Measurements from ENCODE around the gene PDE10A. TPM values are rescaled to one million over a fixed set of nuclear protein-coding genes. Genes with fewer than 3 reads are reported as not detected.
A peak's percentile ranks its signal among the peaks of the same experiment; 100 is the strongest.

The PDE10A gene
- total and polyA plus RNA-seq, 2 of the 13 experiments (the other 11 are each of a cell fraction or from before 2014, with no cell fraction given) = not detected

GRCh38 chr6:165664559-165665383 is 1.7 kb upstream of the PDE10A start:
- no peaks in the 10 kb centered on the region for H4K20me1 ChIP-seq (ENCODE audit: insufficient read depth, low read length)
- no peak for DNase-seq (ENCODE audit: low spot score)
- BruUV-seq (replicated peaks) = no TSS peak
- H3K79me2 ChIP-seq (ENCODE audit: insufficient read depth, low read length) = no peaks in the 10 kb centered on the region
- in situ Hi-C loops (cut with HindIII; ENCODE audit: extremely low pct_ligation_motif_present, low pct_unique_long_range_greater_than_20kb) = no loop called here
- intact Hi-C loops (cut with micrococcal nuclease; ENCODE audit: unreplicated experiment) = no loop called here
- H3K27ac ChIP-seq (ENCODE audit: extremely low read length, insufficient read depth, low read length) = no peak overlapping the region
- peaks cover 12 to 36% of the 10 kb centered on the region in 2 experiments; a peak in 4 of 5 replicates for H3K27me3 ChIP-seq (ENCODE audit: control insufficient read depth in 1 of 2, insufficient read depth in 2 of 2, low read length in 2 of 2)
- ChIA-PET CTCF (ENCODE audit: low intra/inter-chr PET ratio, low total read pairs) (no interaction called here), POLR2A (no interaction called here)
- no peaks in the 10 kb centered on the region for H3K9me3 ChIP-seq (ENCODE audit: low read length)
- 0 out of 3 replicates have a peak, but pooled peaks have one; percentile 16 for ATAC-seq
- H3K4me2 ChIP-seq (ENCODE audit: low read depth, low read length) = no peak overlapping the region
- WGBS (ENCODE audit: low lambda C conversion rate) = 17% methylated on average over 25 of the region's 25 CpGs
- no peak overlapping the region for H3K4me3 ChIP-seq (replicated peaks in 1 of 3; ENCODE audit: insufficient read depth in 1 of 3, low read depth in 2 of 3, low read length in 3 of 3)
- no peak overlapping the region for H3K9ac ChIP-seq (ENCODE audit: insufficient read depth, low read depth, low read length)
- no peak overlapping the region for H2AFZ ChIP-seq (ENCODE audit: low read length)
- no peak for FAIRE-seq
- H3K4me1 ChIP-seq (ENCODE audit: insufficient read depth, low read length) = no peaks in the 10 kb centered on the region
- H3K36me3 ChIP-seq (replicated peaks in 1 of 2; ENCODE audit: control insufficient read depth in 1 of 2, insufficient read depth in 2 of 2, low read length in 2 of 2) = no peaks in the 10 kb centered on the region
- TF ChIP-seq SOX6 (IDR thresholded peaks at IDR 0.05) (no peak), SOX6 (CRISPR knock-in tag; IDR thresholded peaks at IDR 0.05) (no peak), ZNF572 (CRISPR knock-in tag; IDR thresholded peaks at IDR 0.05) (no peak), MYPOP (CRISPR knock-in tag; IDR thresholded peaks at IDR 0.05) (no peak)

GRCh38 chr6:165663736-165664558 is 906 bp upstream of the PDE10A start:
- FAIRE-seq (no peak), DNase-seq (ENCODE audit: low spot score) (no peak), ATAC-seq (peak; percentile 12; the same call in 2 of the 3 replicates)
- WGBS (ENCODE audit: low lambda C conversion rate) = 36% methylated on average over 41 of the region's 48 CpGs
- ChIA-PET POLR2A (no interaction called here), CTCF (ENCODE audit: low intra/inter-chr PET ratio, low total read pairs) (no interaction called here)
- in situ Hi-C loops (cut with HindIII; ENCODE audit: extremely low pct_ligation_motif_present, low pct_unique_long_range_greater_than_20kb) (no loop called here), intact Hi-C loops (cut with micrococcal nuclease; ENCODE audit: unreplicated experiment) (no loop called here)
- BruUV-seq (replicated peaks) = no TSS peak
- peaks cover 14 to 42% of the 10 kb centered on the region in 2 experiments; a peak in 4 of 5 replicates for H3K27me3 ChIP-seq (ENCODE audit: control insufficient read depth in 1 of 2, insufficient read depth in 2 of 2, low read length in 2 of 2)
- TF ChIP-seq ZNF562 (CRISPR knock-in tag; IDR thresholded peaks at IDR 0.05; ENCODE audit: borderline replicate concordance) = no peak
- TF ChIP-seq HNF1B (CRISPR knock-in tag; IDR thresholded peaks at IDR 0.05) = no peak
- peak; percentile 36; the same call in 1 of the 2 replicates for TF ChIP-seq ZNF800 (CRISPR knock-in tag; IDR thresholded peaks at IDR 0.05)
- no peak for TF ChIP-seq IKZF1 (IDR thresholded peaks at IDR 0.05)
- TF ChIP-seq ZNF639 (CRISPR knock-in tag; conservative IDR thresholded peaks at IDR 0.05) = no peak
- no peak overlapping the region for H2AFZ ChIP-seq (ENCODE audit: low read length)
- no peak overlapping the region for H3K4me2 ChIP-seq (ENCODE audit: low read depth, low read length)
- no peak overlapping the region for H3K9ac ChIP-seq (ENCODE audit: insufficient read depth, low read depth, low read length)
- H3K4me1 ChIP-seq (ENCODE audit: insufficient read depth, low read length) = no peaks in the 10 kb centered on the region
- H3K27ac ChIP-seq (ENCODE audit: extremely low read length, insufficient read depth, low read length) = no peak overlapping the region
- H3K4me3 ChIP-seq (replicated peaks in 1 of 3; ENCODE audit: insufficient read depth in 1 of 3, low read depth in 2 of 3, low read length in 3 of 3) = no peak overlapping the region
- H4K20me1 ChIP-seq (ENCODE audit: insufficient read depth, low read length) = no peaks in the 10 kb centered on the region
- H3K79me2 ChIP-seq (ENCODE audit: insufficient read depth, low read length) = no peaks in the 10 kb centered on the region
- no peaks in the 10 kb centered on the region for H3K9me3 ChIP-seq (ENCODE audit: low read length)
- no peaks in the 10 kb centered on the region for H3K36me3 ChIP-seq (replicated peaks in 1 of 2; ENCODE audit: control insufficient read depth in 1 of 2, insufficient read depth in 2 of 2, low read length in 2 of 2)

Measured in HepG2 (cell line).